RCC 7860 (cell line): ENCODE results near the gene SERPINB3.
A peak's percentile ranks its signal among the peaks of the same experiment; 100 is the strongest.
"Not testable (repeated sequence)": the region's sequence is repeated elsewhere in the genome, so short reads cannot be mapped to it uniquely, and the experiment has no call there.

Source experiments
- DNase-seq: peaks from one replicate; pipeline ENCODE4 v3.0.0-alpha.2; 2015; ENCODE audit warnings: low spot score
- FAIRE-seq: peaks from 2 replicates; lab custom pipeline; 2012; peaks lifted over from hg19 to GRCh38; lab: Jason Lieb, UNC

SERPINB3 gene

GRCh38 chr18:63648241-63648640, 13.5 kb downstream of the SERPINB3 start:
- DNase-seq = peak; percentile 37

DNA sequence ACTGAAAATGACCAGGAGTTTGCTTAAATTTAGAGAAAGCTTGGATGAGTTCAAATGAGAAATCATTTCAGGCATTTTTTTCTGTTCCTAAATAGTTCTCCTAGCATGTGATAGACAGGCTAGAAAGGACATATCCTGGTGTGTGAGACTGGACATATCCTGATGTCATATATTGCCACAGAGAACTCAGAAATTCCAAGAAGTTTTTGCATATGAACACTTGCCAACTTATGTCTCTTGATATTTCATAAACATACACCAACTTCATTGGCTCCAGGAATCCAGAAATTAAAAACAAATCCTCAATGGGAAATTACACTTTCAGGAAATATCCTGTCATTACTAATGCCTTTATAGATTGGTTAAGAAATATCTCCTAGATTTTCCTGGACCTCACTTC, 14.8 kb downstream of the SERPINB3 start:
- no peak for DNase-seq
- no peak for FAIRE-seq

More at GRCh38 chr18:63648241-63648640, 13.5 kb downstream of the SERPINB3 start:
- FAIRE-seq = no peak

DNA sequence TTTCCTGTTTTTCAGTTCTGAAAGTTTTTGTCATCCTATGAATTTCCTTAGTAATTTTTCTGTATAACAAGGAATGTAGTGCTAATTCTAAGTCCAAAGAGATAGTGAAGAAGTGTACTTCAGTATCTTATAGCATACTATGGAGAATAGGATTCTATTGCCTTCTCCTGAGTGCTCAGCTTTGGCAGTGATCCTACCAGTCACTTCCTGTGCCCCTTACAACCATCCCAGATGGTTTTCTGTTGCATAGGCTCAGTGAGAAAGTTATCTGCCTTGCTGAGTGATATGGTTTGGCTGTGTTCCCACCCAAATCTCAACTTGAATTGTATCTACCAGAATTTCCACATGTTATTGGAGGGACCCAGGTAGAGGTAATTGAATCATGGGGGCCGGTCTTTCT, 17.0 kb downstream of the SERPINB3 start:
- DNase-seq, FAIRE-seq: not testable (repeated sequence)

GRCh38 chr18:63644142-63644541, 17.6 kb downstream of the SERPINB3 start, which contains the start of gene SERPINB4:
TSS of gene SERPINB4 (minus strand) at chr18:63644256. CDS start at chr18:63643577, 679 bp downstream.
- not testable (repeated sequence) for DNase-seq, FAIRE-seq

- DNase-seq, FAIRE-seq: not testable (repeated sequence)
Measured at GRCh38 chr18:63642668-63643356, 18.9 kb downstream of the SERPINB3 start.

DNA sequence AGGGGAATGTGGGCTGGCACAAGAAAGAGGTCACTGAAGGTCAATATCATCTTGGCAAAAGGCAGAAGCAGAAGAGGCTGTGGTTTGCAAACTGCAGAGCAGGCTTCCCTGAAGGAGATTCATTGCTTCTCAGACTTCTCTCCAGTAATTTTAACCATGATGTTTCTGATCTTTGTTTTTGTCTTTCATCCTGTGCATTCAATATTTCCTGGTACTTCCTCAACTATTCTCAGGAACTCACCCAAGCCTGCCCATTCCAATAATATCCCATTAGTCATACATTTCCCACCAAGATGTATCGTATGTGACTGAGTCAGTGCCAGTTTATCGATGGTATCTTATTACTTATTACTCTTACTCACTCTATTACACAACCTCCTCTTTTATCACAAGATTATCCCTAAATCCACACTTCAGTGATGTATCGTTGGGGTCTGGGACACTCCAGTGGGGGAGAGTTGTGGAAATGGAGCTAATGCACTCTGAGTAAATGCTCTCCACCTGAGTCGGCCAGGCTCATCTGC, 20.5 kb downstream of the SERPINB3 start:
- not testable (repeated sequence) for DNase-seq, FAIRE-seq

DNA sequence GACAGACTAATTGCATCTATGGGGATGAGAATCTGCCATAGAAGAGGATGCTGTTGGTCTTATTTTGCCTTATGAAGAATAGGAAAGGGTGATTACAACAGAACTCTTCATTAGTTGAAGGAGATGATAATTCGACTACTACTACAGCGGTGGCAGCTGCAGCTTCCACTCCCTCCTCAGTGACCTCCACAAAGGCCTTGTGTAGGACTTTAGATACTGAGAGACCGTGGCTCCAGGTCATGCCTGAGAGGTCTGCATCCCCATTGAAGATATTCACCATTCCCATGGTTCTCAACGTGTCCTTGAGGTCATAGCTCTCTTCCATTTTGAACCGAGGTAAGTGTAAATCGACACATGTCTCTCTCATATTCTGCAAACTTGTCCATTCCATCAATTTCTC, 24.0 kb downstream of the SERPINB3 start:
- DNase-seq (no peak), FAIRE-seq (no peak)

DNA sequence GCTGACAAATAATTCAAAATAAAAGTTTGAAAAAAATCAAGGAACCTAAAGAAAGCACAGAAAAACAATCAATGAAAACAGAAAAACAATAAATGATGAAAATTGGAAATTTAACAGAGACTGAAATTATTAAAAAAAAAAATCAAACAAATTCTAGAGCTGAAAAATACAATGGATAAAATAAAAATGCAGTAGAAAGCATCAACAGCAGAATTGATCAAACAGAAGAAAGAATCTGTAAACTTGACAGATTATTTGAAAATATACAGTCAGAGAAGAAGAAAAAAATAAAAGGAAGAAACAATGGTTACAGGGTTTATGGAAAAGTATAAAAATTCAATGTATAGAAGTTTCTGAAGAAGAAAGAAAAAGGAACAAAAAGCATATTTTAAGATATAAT, 33.9 kb downstream of the SERPINB3 start:
- DNase-seq = no peak
- FAIRE-seq = no peak

DNA sequence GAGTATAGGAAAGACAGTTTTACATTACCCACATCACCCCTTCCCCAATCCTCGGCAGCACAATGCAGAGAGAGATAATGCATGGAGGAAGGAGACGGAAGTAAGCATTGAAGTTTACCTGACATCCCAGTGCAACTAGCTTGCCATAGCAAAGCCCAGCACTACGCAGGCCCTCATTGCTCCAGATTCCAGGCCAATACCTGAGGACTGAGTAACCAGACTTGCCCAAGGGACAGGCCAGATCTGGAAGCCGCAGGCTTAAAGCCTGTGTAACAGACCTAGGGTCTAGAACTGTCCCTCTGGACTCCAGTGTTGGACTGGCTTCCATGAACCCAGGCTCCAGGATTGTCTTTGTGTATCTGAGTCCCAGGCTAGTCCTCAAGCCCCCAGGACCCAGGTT, 35.3 kb downstream of the SERPINB3 start:
- no peak for FAIRE-seq
- no peak for DNase-seq

DNA sequence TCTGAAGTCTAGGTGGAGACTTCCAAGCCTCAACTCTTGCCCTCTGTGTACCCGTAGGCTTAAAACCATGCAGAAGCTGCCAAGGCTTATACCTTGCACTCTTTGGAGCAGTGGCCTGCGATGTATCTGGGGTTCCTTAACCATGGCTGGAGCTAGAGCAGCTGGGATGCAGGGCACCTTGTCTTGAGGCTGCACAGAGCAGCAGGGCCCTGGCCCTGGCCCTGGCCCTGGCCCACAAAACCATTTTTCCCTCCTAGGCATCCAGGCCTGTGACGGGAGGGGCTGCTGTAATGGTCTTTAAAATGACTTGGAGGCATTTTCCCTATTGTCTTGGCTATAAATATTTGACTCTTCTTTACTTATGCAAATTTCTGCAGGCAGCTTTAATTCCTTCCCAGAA, 36.8 kb downstream of the SERPINB3 start:
- DNase-seq (no peak), FAIRE-seq (no peak)

- FAIRE-seq (no peak), DNase-seq (no peak)
Measured at GRCh38 chr18:63619661-63620060, 42.0 kb downstream of the SERPINB3 start.

DNA sequence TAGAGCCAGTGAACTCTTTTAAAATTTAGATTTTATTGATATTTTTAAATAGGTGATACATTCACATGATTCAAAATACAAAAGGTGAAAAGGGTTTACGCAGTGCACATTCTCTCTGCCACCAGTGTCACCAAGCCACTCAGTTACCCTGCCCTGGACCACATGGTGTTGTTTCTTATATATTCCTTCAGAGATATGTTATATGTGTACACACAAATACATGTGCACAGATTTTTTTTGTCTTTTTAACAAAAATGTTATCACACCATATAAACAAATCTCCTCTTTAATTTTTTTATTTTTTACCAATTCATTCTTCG, 43.8 kb downstream of the SERPINB3 start:
- FAIRE-seq = no peak

DNA sequence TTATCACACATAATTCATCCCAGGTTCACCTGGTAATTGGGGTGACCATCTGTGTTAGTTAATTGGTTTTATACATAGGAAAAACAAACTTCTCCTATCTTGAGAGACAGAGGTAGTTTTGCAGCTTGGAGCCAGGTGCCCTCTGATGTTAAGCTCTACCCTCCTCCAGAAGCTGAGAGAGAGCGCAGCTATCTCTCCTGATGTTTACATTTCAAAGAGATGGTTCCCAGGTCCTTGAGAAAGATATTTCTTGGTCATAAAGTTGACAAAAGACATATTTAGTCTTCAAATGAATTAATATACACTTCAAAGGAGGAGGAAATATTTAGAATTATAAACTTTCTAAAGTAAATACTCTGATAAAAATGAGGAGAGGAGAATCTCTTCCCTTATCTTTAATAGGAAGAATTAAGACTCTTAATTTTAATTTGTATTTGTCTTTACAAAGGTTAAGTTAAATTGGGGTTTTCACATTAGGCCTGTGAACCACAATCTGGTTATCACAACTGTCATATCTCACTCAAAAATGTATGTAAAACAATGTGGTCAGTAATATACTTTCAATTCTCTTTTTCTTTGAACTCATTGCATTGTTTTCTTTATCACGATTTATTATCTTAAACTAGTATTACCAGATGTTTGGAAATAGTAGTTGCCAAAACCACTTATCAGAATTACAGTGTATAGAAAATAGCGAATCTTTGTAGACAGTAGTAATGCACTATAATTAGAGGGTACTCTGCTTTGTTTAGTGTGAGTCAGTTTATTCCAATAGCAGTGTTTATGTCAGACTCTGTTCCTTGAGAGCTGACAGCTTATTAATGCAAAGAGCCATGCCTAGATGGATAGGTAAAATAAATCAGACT, 44.4 kb downstream of the SERPINB3 start:
- FAIRE-seq (no peak), DNase-seq (no peak)

More for the DNA sequence above, 43.8 kb downstream of the SERPINB3 start:
- no peak for DNase-seq

- no peak for FAIRE-seq
- DNase-seq = no peak
Measured at GRCh38 chr18:63613420-63613819, 48.3 kb downstream of the SERPINB3 start.

DNA sequence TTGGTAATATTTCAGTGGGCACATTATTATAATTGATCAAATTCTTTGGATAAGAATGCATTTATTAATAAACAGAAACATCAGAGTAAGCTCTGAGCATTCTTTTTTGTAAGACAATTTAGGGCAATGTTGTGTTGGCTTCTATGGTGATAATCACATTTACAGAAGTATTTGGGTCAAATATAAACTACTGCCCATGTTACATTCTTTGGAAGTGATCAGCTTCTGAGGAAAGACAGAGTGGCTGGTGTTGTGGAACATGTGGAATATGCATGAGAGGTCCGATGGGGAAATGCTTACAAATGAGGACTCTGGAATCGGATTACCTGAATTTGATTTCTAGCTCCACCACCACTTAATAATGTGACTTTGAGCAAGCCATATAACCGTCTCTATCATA, 55.2 kb downstream of the SERPINB3 start:
- DNase-seq (no peak), FAIRE-seq (no peak)
